ENCODE results near the gene ARID1B. TPM values are rescaled to one million over a fixed set of nuclear protein-coding genes. Genes with fewer than 3 reads are reported as not detected.

ARID1B gene
- total RNA-seq, 1 donor from 2014 or later = 248 TPM

DNA sequence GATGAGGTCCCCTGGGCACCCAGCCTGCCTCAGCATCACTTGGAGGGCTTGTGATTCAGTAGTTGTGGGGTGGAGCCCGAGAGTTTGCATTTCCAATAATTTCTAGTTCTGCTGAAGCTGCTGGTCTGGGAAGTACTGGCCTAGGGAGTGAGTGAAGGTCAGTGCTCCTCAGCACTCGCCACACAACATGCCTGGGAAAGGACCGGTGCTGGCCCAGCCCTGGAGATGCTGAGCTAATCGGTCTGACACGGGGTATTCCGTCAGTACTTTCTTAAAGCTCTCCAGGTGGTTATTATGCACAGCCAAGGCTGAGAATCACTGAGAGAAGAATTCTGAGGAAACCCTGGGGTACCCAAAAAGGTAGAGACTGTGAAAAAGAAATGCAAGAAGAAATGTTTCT lies 317.9 kb downstream of the ARID1B start:
- H3K27me3 Mint-ChIP-seq = no peaks in the 10 kb centered on the region
- H3K36me3 Mint-ChIP-seq (ENCODE audit: low read depth) = peaks cover 52% of the 10 kb centered on the region
- H3K9me3 Mint-ChIP-seq = no peaks in the 10 kb centered on the region
- TF ChIP-seq, protein P1, sequence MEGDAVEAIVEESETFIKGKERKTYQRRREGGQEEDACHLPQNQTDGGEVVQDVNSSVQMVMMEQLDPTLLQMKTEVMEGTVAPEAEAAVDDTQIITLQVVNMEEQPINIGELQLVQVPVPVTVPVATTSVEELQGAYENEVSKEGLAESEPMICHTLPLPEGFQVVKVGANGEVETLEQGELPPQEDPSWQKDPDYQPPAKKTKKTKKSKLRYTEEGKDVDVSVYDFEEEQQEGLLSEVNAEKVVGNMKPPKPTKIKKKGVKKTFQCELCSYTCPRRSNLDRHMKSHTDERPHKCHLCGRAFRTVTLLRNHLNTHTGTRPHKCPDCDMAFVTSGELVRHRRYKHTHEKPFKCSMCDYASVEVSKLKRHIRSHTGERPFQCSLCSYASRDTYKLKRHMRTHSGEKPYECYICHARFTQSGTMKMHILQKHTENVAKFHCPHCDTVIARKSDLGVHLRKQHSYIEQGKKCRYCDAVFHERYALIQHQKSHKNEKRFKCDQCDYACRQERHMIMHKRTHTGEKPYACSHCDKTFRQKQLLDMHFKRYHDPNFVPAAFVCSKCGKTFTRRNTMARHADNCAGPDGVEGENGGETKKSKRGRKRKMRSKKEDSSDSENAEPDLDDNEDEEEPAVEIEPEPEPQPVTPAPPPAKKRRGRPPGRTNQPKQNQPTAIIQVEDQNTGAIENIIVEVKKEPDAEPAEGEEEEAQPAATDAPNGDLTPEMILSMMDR (IDR thresholded peaks at IDR 0.05) = no peak
- intact Hi-C loops (cut with micrococcal nuclease) = no loop called here
- ATAC-seq (ENCODE audit: low read depth) (no peak), DNase-seq (no peak)
- no peak overlapping the region for H3K4me3 Mint-ChIP-seq
- ChIA-PET CTCF (interaction anchor here (2.2 kb wide), 1 partner anchor 60 kb away, joined by 6 read pairs; no protein-coding TSS in a partner anchor), POLR2A (no interaction called here)
- peaks cover 62% of the 10 kb centered on the region for H3K4me1 Mint-ChIP-seq
- H3K27ac Mint-ChIP-seq = peak overlapping the region; percentile 47

DNA sequence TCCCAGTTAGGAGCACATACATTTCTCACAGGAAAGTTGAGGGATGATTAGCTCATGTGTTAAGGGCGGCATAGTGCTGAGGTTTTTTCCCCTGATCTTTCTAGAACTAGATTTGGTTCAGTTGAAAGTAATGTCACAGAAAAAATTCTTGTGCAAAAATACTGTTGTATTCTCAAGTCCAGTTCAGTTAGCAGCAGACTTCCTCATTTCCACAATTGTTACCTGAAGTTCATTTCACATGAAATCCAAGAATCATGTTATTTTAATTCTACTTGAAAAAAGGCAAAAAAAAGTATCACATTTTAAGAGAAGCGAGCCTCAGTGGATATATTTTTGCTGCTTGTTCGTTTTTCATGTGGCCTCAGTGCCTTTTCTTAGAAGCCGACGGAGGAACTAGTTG lies 318.4 kb downstream of the ARID1B start:
- ChIA-PET CTCF (interaction anchor here (2.2 kb wide), 1 partner anchor 61 kb away, joined by 6 read pairs; no protein-coding TSS in a partner anchor), POLR2A (no interaction called here)
- no peak overlapping the region for H3K27ac Mint-ChIP-seq
- no peaks in the 10 kb centered on the region for H3K27me3 Mint-ChIP-seq
- TF ChIP-seq, protein P1 (IDR thresholded peaks at IDR 0.05) = no peak
- no peak overlapping the region for H3K4me3 Mint-ChIP-seq
- intact Hi-C loops (cut with micrococcal nuclease) = no loop called here
- peaks cover 49% of the 10 kb centered on the region for H3K36me3 Mint-ChIP-seq (ENCODE audit: low read depth)
- no peaks in the 10 kb centered on the region for H3K9me3 Mint-ChIP-seq
- ATAC-seq (ENCODE audit: low read depth) (no peak), DNase-seq (no peak)
- peaks cover 67% of the 10 kb centered on the region for H3K4me1 Mint-ChIP-seq

DNA sequence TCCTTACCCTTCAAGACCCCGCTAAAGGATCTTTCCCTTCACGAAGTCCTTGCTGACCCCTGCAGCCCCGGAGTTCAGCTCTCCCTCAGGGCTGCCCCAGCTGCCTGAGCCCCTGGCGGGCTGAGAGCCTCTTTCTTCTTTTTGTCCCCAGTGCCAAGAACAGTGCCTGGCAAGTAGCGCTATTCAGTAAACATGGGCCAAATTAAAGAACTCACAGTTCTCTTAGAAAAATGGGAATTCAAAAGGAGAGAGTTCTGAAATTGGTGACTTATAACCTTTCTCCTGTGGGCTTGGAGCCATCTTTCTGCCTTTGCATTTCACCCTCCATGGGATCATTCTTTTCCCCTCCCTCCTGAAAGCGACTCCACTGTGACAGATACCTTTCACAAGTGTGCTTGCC lies 318.9 kb downstream of the ARID1B start:
- POLR2A ChIA-PET = no interaction called here
- CTCF ChIA-PET = no interaction called here
- H3K4me1 Mint-ChIP-seq = peaks cover 70% of the 10 kb centered on the region

DNA sequence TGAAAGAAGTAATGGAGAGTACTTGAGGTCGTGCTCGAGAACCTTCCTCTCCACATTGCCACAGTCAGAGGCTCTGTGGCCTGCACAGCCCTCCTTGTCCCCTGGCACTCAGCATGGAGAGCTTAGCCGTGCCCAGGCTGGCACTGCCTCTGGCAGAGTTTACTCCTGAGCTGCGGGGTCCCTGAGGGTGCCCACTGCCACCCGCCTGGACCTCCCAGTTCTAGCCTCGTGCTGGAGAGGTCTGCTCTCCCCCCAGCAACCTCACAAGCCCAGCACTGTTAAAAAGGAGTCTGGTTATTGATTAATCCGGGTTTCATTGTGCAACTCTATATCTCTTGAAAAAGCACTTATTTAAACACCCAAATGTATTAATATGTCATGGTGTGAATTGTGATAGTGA lies 319.3 kb downstream of the ARID1B start:
- intact Hi-C loops (cut with micrococcal nuclease) = no loop called here
- no peak overlapping the region for H3K27ac Mint-ChIP-seq
- ChIA-PET POLR2A (no interaction called here), CTCF (no interaction called here)
- no peak overlapping the region for H3K4me3 Mint-ChIP-seq
- H3K36me3 Mint-ChIP-seq (ENCODE audit: low read depth) = peaks cover 46% of the 10 kb centered on the region
- H3K9me3 Mint-ChIP-seq = no peaks in the 10 kb centered on the region
- no peak for DNase-seq
- no peaks in the 10 kb centered on the region for H3K27me3 Mint-ChIP-seq
- ATAC-seq (ENCODE audit: low read depth) = no peak
- TF ChIP-seq, protein P1 (IDR thresholded peaks at IDR 0.05) = no peak
- peaks cover 75% of the 10 kb centered on the region for H3K4me1 Mint-ChIP-seq

More for the DNA sequence above, 318.9 kb downstream of the ARID1B start:
- intact Hi-C loops (cut with micrococcal nuclease) = no loop called here
- no peaks in the 10 kb centered on the region for H3K9me3 Mint-ChIP-seq
- DNase-seq (no peak), ATAC-seq (ENCODE audit: low read depth) (no peak)
- H3K4me3 Mint-ChIP-seq = no peak overlapping the region
- peaks cover 46% of the 10 kb centered on the region for H3K36me3 Mint-ChIP-seq (ENCODE audit: low read depth)
- TF ChIP-seq, protein P1 (IDR thresholded peaks at IDR 0.05) = no peak
- no peaks in the 10 kb centered on the region for H3K27me3 Mint-ChIP-seq
- H3K27ac Mint-ChIP-seq = no peak overlapping the region

DNA sequence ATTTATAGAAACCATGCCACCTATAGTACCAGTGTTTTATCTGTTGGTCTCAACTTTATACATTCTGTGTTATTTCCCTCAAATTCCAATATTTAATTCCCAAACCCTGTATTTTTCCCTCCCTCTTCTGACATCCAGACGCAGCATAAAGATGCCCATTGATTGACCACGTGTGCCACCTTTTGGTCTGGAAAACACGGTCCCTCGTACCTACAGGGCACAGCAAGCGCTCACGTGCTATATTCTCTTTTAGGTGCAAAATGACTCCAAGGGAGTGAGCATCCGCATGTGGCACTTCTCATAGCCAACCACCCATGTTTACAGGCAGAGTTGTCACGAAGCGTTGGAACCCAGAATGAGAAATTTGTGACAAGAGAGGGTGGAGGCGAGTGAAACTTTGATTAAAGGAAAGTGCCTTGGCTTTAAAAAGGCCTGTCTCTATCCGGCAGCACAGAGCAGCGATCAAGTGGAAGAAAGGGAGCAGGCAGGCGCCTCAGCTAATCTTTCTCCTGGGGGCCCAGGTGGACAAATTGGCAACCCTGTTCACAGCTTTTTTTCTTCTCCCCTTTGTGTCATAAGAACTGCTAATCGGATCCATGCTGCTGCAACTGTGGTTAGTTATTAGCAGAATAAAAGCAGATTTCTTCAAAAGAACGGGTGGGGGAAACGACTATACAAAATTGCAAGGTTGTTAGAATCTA lies 320.2 kb downstream of the ARID1B start:
- Mint-ChIP-seq H3K4me3 (no peak overlapping the region), H3K36me3 (ENCODE audit: low read depth) (peaks cover 45% of the 10 kb centered on the region), H3K27me3 (no peaks in the 10 kb centered on the region), H3K27ac (no peak overlapping the region), H3K9me3 (no peaks in the 10 kb centered on the region), H3K4me1 (peaks cover 73% of the 10 kb centered on the region)
- POLR2A ChIA-PET = no interaction called here
- ATAC-seq (ENCODE audit: low read depth) (no peak), DNase-seq (no peak)
- intact Hi-C loops (cut with micrococcal nuclease) = no loop called here
- CTCF ChIA-PET = no interaction called here
- TF ChIP-seq, protein P1 (IDR thresholded peaks at IDR 0.05) = no peak
